Measurements from ENCODE around the gene SLC7A14.

Gene SLC7A14

GRCh38 chr3:170496026-170496867, 89.6 kb downstream of the SLC7A14 start:
- no peak for DNase-seq

DNA sequence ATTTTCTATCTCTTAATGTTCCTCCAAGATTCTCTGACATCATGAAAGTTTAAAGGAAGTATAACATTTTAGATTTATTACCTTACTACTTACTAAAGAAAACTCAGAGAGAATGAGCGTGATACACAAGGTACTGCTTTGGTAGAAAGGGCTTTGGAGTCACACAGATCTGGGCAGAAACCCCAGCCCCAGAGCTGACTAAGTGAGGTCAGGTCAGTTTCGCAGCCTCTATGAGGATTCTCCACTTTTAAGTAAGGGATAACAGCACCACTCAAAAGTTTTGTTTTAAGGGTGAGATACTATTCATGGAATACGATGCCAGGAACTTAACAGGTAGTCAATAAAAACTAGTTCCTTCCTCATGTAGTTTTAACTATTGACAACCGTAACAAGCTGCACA, 91.1 kb downstream of the SLC7A14 start:
- no peak for DNase-seq

DNA sequence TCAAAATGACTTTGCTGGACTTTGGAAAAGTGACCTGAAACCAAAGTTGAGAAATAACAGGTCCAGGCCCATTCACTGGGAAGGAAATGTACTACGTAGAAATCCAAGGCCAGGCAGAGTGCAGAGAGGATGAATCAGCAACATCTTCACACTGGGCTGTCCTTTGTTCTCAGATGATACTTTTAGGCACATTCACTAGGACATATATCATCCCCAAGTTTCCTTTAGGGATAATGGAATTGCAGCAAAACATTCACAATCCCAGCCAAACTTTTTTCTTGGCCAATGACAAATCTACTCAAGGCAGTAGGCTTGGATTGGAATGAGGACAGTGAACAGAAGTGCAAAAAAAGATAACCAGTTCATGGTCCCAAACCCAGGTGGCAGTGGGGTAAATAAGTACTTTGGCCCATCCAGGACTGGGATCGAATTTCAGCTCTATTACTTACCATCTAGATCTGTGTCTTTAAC, 92.1 kb downstream of the SLC7A14 start:
- no peak for DNase-seq

DNA sequence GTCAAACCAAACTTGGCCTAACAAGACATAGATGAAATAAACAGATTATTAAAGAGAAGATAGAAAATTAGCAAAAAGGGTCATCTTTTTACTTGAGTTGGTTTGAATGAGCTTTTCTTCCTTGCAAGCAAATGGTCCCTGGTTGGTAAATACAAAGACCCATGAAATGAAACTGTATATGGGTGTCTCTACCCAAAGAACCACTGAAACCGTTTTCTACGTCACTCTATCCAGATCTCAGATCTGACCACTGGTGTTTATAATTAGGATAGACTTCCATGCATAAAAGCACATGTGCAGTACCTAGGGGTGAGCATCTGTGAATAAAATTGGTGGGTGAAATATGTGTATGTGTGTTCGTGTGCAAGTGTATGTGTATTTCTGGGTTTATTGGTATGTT, 94.0 kb downstream of the SLC7A14 start:
- DNase-seq: no peak

GRCh38 chr3:170490828-170491560, 94.9 kb downstream of the SLC7A14 start:
- DNase-seq: no peak

DNA sequence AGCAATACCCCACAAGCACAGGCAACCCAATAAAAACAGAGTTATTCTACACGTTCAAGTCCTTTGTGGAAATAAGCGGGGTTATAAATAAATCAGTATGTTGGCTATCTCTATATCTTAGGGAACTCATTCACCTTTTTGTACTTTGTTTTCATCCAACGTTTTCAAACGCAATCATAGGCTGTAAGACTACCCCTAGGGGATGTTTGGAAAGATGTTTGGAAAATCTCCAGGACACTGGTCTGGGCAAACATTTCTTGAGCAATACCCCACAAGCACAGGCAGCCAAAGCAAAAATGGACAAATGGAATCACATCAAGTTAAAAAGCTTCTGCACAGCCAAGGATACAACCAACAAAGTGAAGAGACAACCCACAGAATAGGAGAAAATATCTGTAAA, 97.1 kb downstream of the SLC7A14 start:
- no peak for DNase-seq

- no peak for DNase-seq
Observed at GRCh38 chr3:170487031-170487430, 98.8 kb downstream of the SLC7A14 start.

DNA sequence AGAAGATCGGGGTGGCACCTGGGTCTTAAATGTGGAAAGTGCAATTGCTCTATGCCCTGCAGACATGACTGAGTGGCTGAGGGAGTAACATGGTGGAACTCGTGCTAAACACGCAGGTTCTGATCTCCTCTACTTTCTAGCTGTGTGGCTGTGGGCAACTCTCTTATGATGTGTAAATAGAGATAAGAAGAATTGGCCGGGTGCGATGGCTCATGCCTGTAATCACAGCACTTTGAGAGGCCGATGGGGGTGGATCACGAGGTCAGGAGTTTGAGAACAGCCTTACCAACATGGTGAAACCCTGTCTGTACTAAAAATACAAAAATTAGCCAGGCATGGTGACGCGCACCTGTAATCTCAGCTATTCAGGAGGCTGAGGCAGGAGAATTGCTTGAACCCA, 99.5 kb downstream of the SLC7A14 start:
- no peak for DNase-seq

GRCh38 chr3:170485696-170486095, 100.2 kb downstream of the SLC7A14 start:
- DNase-seq: no peak

DNA sequence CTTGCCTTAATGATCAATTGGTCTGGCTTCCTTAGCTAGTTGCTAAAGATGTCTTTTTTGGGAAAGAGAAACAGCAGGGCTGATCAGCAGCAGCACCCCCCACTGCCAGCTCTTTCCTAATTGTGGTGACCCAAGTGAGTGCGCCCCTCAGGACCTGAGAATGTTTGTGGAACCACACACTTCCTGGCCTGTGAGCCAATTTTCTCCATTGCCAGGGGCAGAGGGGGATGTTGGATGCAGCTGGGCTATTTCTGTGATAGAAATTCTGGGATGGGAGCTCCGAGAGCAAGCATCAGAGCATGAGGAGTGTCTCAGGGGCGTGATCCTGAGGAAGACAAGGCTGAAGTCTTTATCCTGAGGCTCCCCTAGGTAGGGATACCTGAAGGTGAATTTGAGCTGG, 100.6 kb downstream of the SLC7A14 start:
- no peak for DNase-seq

DNA sequence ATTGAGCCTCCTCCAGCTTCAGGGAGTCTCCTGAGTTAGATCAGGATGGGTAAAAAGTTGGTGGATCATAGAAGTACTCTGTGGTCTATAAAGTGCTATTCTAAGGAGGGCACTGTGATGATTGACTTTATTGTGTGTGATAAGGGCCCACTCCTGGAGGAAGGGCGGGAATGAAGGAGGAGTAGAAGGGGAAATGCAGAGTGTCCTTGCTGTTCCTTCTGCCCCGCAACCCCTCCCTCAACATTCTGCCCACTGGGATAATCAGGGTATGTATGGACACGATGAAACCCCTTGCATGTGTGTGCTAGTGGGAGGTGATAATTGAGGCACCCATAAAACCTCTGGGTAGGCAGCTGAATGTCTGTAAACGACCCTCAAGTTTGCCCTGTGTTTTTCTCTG, 101.0 kb downstream of the SLC7A14 start:
- no peak for DNase-seq

- no peak for DNase-seq
Observed at GRCh38 chr3:170483485-170484262, 102.2 kb downstream of the SLC7A14 start.

GRCh38 chr3:170482199-170482598, 103.7 kb downstream of the SLC7A14 start:
- DNase-seq: no peak

- DNase-seq: no peak
Observed at GRCh38 chr3:170480111-170480510, 105.8 kb downstream of the SLC7A14 start.

DNA sequence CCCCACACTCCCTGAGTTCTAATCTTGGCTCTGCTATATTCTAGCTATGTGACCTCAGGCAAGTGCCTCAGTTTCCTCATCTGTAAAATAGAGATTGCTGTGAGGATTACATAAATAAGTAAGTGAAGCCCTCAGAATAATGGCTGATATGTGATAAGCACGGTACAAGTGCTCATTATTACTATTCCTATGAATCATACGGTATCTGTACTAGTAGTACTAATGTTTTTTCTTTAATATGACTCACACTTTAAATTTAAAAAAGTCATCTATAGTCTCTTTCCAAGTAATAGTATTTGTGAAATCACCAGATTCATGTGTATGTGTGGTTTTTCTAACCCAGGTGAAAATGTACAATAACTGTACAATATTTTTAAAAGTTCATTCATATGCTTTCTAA, 108.5 kb downstream of the SLC7A14 start:
- no peak for DNase-seq

- DNase-seq: no peak
Observed at GRCh38 chr3:170476291-170476690, 109.6 kb downstream of the SLC7A14 start.

DNA sequence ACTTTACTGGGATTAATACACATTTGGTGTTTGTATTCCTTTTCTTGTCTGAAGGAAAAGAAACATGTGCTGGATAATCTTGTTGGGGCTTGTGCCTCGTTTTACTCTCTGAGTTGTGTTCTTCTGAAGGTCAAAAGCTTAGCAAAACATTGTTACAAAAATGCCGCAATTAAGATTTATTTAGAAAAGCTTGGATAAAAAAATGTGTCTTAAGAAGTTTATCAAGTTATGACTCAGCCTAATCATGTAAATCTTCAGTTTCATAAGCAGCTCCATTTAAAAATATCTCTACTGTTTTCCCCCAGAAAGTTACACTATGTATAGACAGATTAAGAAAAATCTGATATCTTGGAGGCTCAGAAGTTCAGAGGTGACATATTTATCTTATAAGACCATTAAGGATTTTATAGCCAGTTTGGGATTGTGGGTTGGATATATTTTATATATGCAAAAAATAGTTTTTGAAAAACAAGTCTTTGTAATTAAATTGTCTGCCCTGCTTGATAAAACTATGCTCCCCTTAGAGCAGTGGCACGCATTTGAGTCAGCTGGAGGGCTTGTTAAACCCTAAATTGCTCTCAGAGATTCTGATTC, 110.7 kb downstream of the SLC7A14 start:
- DNase-seq: no peak

DNA sequence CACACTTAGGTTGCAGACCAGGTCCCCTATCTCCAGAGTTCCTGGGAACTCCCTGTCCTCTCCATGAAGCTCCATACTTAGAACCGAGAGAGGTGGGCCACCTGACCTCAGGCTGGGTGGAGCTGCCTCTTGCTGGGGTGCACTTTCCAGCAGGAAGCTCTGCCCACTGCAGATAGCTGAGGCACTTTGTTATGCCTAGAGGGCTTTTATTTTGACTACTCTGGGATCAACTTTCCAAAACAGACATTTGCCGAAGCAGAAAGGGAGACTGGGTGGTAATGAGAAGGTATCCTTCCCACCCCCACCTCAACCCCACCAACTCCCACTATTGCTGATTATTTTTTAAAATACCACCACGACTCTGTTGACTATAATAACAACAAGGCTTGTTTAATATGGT, 112.5 kb downstream of the SLC7A14 start:
- DNase-seq: no peak

GRCh38 chr3:170471149-170471548, 114.7 kb downstream of the SLC7A14 start:
- DNase-seq: no peak

GRCh38 chr3:170470063-170471016, 115.5 kb downstream of the SLC7A14 start:
- DNase-seq: no peak

All from T-helper 2 cell (primary cell).